Cardiac muscle cell (in vitro differentiated cells and primary cell): Measurements from ENCODE around the gene PLXNB3. TPM values are rescaled to one million over a fixed set of nuclear protein-coding genes. Genes with fewer than 3 reads are reported as not detected.

Experiments
- DNase-seq, 2 donors: peaks; one replicate each; pipeline versions ENCODE4 v3.0.0 to v3.0.0-alpha.2; 2010 to 2017; ENCODE audit warnings: low read depth in 1 of 2, low spot score in 1 of 2
- H3K27ac ChIP-seq: fragments of 200-600 bp; sonication (generic); 2 replicates; pipeline ENCODE4 v1.5.1; 2016
- H3K27me3 ChIP-seq: fragments of 200-600 bp; sonication (generic); 2 replicates; pipeline ENCODE4 v1.6.0; 2016; ENCODE audit warnings: control low read depth
- H3K36me3 ChIP-seq: fragments of 200-600 bp; sonication (generic); 2 replicates; pipeline ENCODE4 v1.5.1; 2016; ENCODE audit warnings: control low read depth
- H3K4me1 ChIP-seq: fragments of 200-600 bp; sonication (generic); 2 replicates; pipeline ENCODE4 v1.8.1; 2017; ENCODE audit warnings: low read depth, mild to moderate bottlenecking, mixed run types
- H3K4me3 ChIP-seq: fragments of 200-600 bp; sonication (generic); 2 replicates; pipeline ENCODE4 v1.5.1; 2016; ENCODE audit warnings: mild to moderate bottlenecking
- H3K9me3 ChIP-seq: fragments of 200-600 bp; sonication (generic); 2 replicates; pipeline ENCODE4 v1.5.1; 2017; ENCODE audit warnings: low read depth, mild to moderate bottlenecking, control low read depth
- CTCF ChIP-seq: IDR thresholded peaks from 2 replicates; pipeline ENCODE4 v1.5.1; 2012; ENCODE audit warnings: low read depth, mild to moderate bottlenecking, low read length
- polyA plus RNA-seq: library from polyadenylated mRNA; unstranded; fragments of >200 nt; fragmentation: Nextera tagmentation; extraction: Ambion mirVana; gene quantifications from 2 replicates; pipeline ENCODE4 v1.2.1, GENCODE V29; 2016
- total RNA-seq: library from RNA; depleted of rRNA; stranded (reverse); fragments of >200 nt; gene quantifications from 2 replicates; pipeline ENCODE4 v1.2.3, GENCODE V29; 2016

The PLXNB3 gene
- total and polyA plus RNA-seq, 2 experiments from 2014 or later, result 0.48 to 1.4 TPM

GRCh38 chrX:153770601-153771414, 6.8 kb downstream of the PLXNB3 start:
- H3K4me1 ChIP-seq, result peaks cover 3% of the 10 kb centered on the region
- no peak overlapping the region for H3K27ac ChIP-seq
- H3K9me3 ChIP-seq, result no peaks in the 10 kb centered on the region
- H3K27me3 ChIP-seq, result no peaks in the 10 kb centered on the region
- no peaks in the 10 kb centered on the region for H3K36me3 ChIP-seq
- no peak overlapping the region for H3K4me3 ChIP-seq
- no peak for TF ChIP-seq CTCF
- DNase-seq, result no peak

- no peak for DNase-seq
- H3K9me3 ChIP-seq, result no peaks in the 10 kb centered on the region
- no peak overlapping the region for H3K4me3 ChIP-seq
- no peaks in the 10 kb centered on the region for H3K27me3 ChIP-seq
- H3K36me3 ChIP-seq, result no peaks in the 10 kb centered on the region
- no peaks in the 10 kb centered on the region for H3K4me1 ChIP-seq
- no peak for TF ChIP-seq CTCF
- no peak overlapping the region for H3K27ac ChIP-seq
Measured at GRCh38 chrX:153771415-153772315, 7.6 kb downstream of the PLXNB3 start.

- TF ChIP-seq CTCF, result no peak
- Histone ChIP-seq H3K36me3 (no peaks in the 10 kb centered on the region), H3K9me3 (no peaks in the 10 kb centered on the region), H3K4me1 (no peaks in the 10 kb centered on the region), H3K27ac (no peak overlapping the region), H3K4me3 (no peak overlapping the region), H3K27me3 (no peaks in the 10 kb centered on the region)
- DNase-seq, result no peak
Measured at GRCh38 chrX:153772316-153773217, 8.5 kb downstream of the PLXNB3 start.

- Histone ChIP-seq H3K27me3 (no peaks in the 10 kb centered on the region), H3K9me3 (no peaks in the 10 kb centered on the region), H3K4me1 (no peaks in the 10 kb centered on the region), H3K4me3 (no peak overlapping the region), H3K27ac (no peak overlapping the region), H3K36me3 (no peaks in the 10 kb centered on the region)
- no peak for DNase-seq
- TF ChIP-seq CTCF, result no peak
Measured at GRCh38 chrX:153773218-153773611, 9.2 kb downstream of the PLXNB3 start.
